Astrocyte of the cerebellum (primary cell): ENCODE data around the gene OXCT2.
"Not testable (repeated sequence)": the region's sequence is repeated elsewhere in the genome, so short reads cannot be mapped to it uniquely, and the experiment has no call there.

Experiments used
- DNase-seq: peaks from one replicate; pipeline ENCODE4 v3.0.0-alpha.2; 2011; ENCODE audit warnings: low read depth
- H3K4me3 ChIP-seq: 2 replicates; pipeline ENCODE4 v1.5.1; 2011; ENCODE audit warnings: mild to moderate bottlenecking, low read depth, low read length, moderate library complexity
- in situ Hi-C: cut with HindIII; loops from 2 replicates; pipeline ENCODE4 v1.10.0; 2017; ENCODE audit warnings: low sequenced_read_pairs
- TF ChIP-seq, protein P1 (sequence below): IDR thresholded peaks from 2 replicates; pipeline ENCODE4 v1.5.1; 2012; ENCODE audit warnings: low read length, low read depth, moderate library complexity, mild to moderate bottlenecking; ENCODE audit errors: missing control alignments

OXCT2 gene

DNA sequence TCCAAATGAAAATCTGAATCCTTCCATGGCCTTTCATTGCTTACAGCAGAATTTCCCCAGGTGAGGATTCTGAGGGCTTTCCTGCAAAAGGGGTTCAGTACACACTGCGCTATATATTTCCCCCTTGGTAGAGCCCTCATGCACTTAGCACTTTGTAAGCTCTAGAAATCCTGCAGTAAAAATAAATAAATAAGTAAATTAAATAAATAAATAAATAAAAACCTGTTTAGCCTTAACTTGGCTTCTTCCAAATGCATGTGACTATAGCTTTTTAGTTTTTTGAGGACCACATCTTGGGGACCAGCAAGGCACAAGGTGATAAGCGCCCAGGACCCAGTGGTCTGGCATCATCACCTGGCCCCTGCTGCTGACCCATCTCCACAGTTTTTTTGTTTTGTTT lies 20.7 kb upstream of the OXCT2 start:
- in situ Hi-C loops, result no loop called here
- no peak for DNase-seq
- TF ChIP-seq, protein P1, sequence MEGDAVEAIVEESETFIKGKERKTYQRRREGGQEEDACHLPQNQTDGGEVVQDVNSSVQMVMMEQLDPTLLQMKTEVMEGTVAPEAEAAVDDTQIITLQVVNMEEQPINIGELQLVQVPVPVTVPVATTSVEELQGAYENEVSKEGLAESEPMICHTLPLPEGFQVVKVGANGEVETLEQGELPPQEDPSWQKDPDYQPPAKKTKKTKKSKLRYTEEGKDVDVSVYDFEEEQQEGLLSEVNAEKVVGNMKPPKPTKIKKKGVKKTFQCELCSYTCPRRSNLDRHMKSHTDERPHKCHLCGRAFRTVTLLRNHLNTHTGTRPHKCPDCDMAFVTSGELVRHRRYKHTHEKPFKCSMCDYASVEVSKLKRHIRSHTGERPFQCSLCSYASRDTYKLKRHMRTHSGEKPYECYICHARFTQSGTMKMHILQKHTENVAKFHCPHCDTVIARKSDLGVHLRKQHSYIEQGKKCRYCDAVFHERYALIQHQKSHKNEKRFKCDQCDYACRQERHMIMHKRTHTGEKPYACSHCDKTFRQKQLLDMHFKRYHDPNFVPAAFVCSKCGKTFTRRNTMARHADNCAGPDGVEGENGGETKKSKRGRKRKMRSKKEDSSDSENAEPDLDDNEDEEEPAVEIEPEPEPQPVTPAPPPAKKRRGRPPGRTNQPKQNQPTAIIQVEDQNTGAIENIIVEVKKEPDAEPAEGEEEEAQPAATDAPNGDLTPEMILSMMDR, result no peak
- H3K4me3 ChIP-seq, result no peak overlapping the region

DNA sequence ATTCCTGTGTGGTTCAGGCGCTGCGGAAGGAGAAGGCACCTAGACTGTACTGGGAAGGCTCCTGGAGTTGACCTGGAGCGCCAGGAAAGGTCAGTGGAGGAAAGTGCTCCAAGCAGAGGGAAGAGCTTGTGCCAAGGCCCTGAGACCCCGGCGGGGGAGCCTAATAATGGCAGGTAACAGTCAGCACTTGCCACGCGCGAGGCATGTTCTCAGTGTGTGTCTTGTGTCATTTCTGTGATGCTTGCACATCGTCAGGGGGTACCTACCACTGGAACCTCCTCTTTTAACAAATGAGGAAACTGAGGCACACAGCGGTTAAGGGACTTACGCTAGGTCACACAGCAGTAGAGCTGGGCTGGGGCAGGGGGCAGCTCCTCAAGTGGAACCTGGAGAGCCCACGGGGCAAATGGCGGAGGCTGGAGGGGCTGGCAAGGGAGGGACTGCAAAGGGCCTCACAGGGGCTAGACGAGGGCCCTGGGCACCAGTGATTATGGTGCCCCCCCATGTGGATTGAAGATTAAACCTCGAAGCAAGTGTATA lies 18.5 kb upstream of the OXCT2 start:
- in situ Hi-C loops, result no loop called here

DNA sequence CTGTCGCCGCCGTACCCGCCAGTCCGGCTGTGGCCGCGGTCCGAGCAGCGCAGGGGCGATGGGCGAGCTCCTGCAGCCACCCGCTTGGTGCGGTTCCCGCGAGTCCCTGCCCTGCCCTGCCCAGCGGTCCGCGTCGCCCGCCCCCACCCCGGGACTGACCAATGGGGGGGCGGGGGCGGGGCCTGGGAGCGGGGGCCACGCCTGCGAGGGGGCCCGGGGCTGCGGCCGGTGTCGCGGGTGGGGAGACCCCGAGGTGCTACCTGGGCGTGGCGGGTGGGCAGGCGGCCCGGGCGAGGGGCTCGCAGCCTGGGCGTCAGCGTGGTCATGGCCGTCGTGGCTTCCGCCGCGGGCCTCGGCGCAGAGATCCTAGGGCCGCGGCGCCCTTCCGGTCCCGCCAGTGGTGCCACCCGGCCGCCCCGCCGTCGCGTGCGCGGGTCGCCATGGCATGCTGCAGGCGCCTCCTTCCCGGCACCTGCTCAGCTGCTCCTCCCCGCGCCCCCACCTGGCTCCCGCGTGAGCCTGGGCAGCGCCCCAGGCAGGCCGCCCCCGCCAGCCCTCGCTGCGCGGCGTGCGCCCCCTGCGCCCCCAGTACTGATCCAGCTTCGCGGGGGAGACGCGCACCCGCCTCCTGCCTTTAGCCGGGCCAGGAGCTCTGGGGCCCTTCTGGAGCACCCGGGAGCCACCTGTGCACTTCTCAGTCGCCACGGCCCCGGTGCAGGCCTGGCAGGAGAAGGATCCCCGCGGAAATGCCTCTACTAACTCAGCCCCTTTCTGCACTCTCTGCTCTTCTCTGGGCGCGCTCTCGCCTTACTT lies 17.8 kb upstream of the OXCT2 start, which contains the start of gene BMP8B:
TSS of gene BMP8B (minus strand) at position 108 of the 813 bp plus-strand sequence. CDS start 380 bp downstream, outside the sequence.
- no peak for DNase-seq
- peak within 1 kb of the TSS; percentile 10 for H3K4me3 ChIP-seq
- TF ChIP-seq, protein P1, result no peak
- in situ Hi-C loops, result no loop called here

More for the DNA sequence above, 18.5 kb upstream of the OXCT2 start:
- DNase-seq, result no peak
- no peak overlapping the region for H3K4me3 ChIP-seq
- TF ChIP-seq, protein P1, result no peak

DNA sequence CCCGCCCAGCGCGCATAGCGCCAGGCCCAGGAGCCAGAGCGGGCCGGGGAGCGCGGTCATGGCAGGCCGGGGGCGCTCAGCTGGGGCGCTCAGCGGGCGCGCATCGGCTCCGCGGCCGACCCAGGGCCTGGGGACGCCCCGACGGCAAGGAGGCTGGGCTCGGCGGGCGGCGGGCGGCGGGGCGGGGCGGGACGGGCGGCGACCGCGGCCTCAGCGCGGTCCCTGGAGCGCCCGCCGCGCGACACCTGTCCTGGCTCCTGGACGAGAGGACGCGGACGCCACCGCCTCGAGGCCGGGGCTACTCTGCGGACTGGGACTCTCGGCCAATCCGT lies 17.2 kb upstream of the OXCT2 start:
- H3K4me3 ChIP-seq, result no peak overlapping the region
- DNase-seq, result no peak
- in situ Hi-C loops, result no loop called here
- TF ChIP-seq, protein P1, result no peak

DNA sequence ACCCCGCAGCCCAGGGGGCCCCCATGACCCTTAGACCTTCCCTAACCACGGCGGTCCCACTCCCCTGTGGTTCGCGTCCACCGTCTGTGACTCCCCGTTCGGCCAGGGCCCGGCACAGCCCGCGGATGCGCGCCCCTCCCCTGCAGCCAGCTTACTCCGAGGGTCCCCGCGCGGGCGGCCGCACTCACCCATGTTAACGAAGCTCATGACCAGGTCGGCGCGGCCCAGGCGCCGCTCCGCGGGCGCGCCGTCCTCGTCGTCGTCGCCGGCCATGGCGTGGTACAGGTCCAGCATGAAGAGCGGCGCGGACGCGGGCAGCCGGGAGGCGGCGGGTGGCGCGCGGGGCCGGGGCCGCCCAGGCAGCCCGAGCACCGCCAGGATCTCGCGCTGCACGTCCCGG lies 16.8 kb upstream of the OXCT2 start:
- DNase-seq, in situ Hi-C loops, H3K4me3 ChIP-seq: not testable (repeated sequence)

DNA sequence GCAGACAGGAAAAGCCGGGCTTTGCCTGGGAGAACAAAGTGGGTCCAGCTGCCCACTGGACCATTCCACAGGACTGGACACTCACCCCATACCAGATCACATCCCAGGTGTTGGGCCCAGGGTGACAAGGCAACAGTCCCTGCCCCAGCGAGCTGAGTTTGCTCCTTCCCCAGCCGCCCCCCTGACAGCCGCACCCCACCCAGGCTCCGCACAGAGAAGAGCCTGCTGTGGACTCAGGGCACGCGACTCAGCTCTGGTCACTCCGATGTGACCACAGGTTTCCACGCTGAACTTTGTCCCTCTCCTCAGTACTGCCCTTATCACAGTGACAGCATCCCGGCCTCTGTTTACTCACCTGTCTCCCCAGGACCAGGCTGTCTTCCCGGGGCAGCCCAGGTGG lies 16.3 kb upstream of the OXCT2 start:
- H3K4me3 ChIP-seq, result no peak overlapping the region
- in situ Hi-C loops, result no loop called here
- TF ChIP-seq, protein P1, result no peak
- DNase-seq, result no peak

DNA sequence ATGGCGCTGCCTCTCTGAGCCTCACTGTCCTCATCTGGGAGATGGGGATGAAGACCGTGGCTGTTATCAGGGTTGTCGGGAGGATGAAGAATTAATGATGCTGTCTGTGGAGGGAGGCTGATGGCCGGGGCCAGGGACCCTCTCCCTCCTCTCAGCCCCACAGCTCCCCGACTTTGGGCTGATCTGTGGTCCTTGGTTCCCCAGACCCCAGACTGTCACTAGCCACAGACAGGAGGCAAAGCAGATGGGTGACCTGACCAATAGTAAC lies 15.9 kb upstream of the OXCT2 start:
- H3K4me3 ChIP-seq, in situ Hi-C loops, DNase-seq: not testable (repeated sequence)

DNA sequence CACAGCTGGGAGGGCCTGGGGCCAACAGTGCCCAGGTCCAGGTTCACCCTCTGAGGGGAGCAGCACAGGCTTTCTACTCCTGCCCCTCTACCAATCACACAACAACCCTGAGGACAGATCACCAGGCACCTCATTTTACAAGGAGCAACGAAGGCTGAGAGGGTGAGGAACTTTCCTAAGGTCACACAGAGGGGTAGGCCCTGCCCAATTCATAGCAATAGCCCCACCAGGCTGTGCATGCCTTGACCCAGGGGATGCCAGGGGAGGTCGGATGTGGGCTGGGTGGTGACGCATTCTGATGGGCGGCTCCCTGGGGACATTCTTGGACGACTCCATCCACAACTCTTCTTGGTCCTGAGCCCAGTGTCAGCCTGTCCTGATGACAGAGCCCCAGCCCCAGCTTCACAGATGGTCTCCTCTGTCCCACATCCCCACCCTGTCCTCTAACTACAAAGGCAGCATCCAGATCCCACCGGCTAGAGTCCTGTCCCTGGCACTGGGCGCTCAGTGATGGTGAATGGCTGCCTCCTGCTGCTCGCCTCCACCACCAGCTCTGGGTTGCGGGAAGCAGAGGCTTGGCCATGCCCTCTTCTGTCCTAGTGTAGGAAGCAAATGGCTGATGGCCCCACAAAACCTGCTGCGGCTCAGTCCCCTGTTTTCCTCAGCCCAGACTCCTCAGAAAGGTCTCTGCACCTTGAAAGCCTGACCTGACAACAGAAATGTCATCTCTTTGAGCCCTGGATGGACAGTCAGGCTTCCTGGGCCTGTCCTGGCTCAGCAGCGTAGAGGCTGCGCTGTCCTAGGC lies 15.4 kb upstream of the OXCT2 start:
- in situ Hi-C loops, DNase-seq, H3K4me3 ChIP-seq: not testable (repeated sequence)

DNA sequence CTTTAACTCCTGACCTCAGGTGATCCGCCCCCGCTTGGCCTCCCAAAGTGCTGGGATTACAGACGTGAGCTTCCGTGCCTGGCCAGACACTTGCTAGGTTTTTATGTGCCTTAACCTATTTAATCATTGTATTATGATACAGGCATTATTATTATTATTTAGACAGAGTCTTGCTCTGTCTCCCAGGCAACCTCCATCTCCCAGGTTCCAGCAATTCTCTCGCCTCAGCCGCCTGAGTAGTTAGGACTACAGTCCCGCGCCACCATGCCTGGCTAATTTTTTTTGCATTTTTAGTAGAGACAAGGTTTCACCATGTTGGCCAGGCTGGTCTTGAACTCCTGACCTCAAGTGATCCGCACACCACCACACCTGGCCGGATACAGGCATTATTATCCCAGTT lies 11.5 kb upstream of the OXCT2 start:
- in situ Hi-C loops, DNase-seq: not testable (repeated sequence)

More for the DNA sequence above, 11.5 kb upstream of the OXCT2 start:
- not testable (repeated sequence) for H3K4me3 ChIP-seq
